Glutamatergic neuron (in vitro differentiated cells): Measurements from ENCODE around the gene OSBPL9. TPM values are rescaled to one million over a fixed set of nuclear protein-coding genes. Genes with fewer than 3 reads are reported as not detected.

Experiments used
- DNase-seq: peaks from one replicate; pipeline ENCODE4 v3.0.0; 2022
- H3K27ac Mint-ChIP-seq: one replicate; pipeline ENCODE4 v1.8.0; 2020; ENCODE audit warnings: mild to moderate bottlenecking, mixed read lengths, inconsistent platforms; ENCODE audit not compliant: unreplicated experiment
- H3K27me3 Mint-ChIP-seq: one replicate; pipeline ENCODE4 v1.8.0; 2020; ENCODE audit warnings: mild to moderate bottlenecking, moderate library complexity, mixed read lengths, inconsistent platforms; ENCODE audit not compliant: unreplicated experiment
- H3K36me3 Mint-ChIP-seq: one replicate; pipeline ENCODE4 v1.8.0; 2020; ENCODE audit warnings: mild to moderate bottlenecking, mixed read lengths, inconsistent platforms; ENCODE audit not compliant: unreplicated experiment
- H3K4me1 Mint-ChIP-seq: one replicate; pipeline ENCODE4 v1.8.0; 2020; ENCODE audit warnings: mild to moderate bottlenecking, low read depth, mixed read lengths, inconsistent platforms; ENCODE audit not compliant: unreplicated experiment
- H3K4me3 Mint-ChIP-seq: one replicate; pipeline ENCODE4 v1.8.0; 2020; ENCODE audit warnings: mild to moderate bottlenecking, mixed read lengths, inconsistent platforms; ENCODE audit not compliant: unreplicated experiment
- H3K9me3 Mint-ChIP-seq: one replicate; pipeline ENCODE4 v1.8.0; 2020; ENCODE audit warnings: mild to moderate bottlenecking, moderate library complexity, mixed read lengths, inconsistent platforms; ENCODE audit not compliant: unreplicated experiment
- total RNA-seq: library from RNA; stranded (reverse); fragmentation: NEBNext Ultra II Directional; extraction: Animal tissue kit (Norgen Biotek cat#: 25700); gene quantifications from one replicate; pipeline ENCODE4 v1.2.1, GENCODE V29; 2021; ENCODE audit not compliant: unreplicated experiment
- TF ChIP-seq, protein P1 (sequence below): fragments of 200-600 bp; sonication (generic); IDR thresholded peaks from one replicate; pipeline ENCODE4 v1.5.0; 2021; ENCODE audit not compliant: partially characterized antibody, unreplicated experiment

The OSBPL9 gene
- total RNA-seq, 1 donor from 2014 or later, result 84.6 TPM

DNA sequence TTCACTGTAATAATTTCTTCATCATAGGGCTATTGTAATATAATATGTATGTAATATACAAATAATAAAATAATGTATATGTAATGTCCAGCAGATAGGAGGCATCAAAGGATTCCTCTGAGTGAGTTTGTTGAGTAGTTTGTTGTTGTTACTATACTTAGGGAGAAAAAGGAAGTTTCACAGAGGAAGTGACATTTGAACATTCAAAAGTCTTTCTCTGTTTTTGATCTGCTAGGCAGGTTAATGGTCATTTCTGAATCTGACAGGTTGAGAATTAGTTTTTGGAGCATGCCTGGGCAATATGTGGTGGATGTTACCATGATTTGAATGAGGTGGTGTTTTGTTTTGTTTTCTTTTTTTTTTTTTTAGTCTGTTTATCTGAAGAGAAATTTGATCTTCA is 159.5 kb downstream of the OSBPL9 start:
- TF ChIP-seq, protein P1, sequence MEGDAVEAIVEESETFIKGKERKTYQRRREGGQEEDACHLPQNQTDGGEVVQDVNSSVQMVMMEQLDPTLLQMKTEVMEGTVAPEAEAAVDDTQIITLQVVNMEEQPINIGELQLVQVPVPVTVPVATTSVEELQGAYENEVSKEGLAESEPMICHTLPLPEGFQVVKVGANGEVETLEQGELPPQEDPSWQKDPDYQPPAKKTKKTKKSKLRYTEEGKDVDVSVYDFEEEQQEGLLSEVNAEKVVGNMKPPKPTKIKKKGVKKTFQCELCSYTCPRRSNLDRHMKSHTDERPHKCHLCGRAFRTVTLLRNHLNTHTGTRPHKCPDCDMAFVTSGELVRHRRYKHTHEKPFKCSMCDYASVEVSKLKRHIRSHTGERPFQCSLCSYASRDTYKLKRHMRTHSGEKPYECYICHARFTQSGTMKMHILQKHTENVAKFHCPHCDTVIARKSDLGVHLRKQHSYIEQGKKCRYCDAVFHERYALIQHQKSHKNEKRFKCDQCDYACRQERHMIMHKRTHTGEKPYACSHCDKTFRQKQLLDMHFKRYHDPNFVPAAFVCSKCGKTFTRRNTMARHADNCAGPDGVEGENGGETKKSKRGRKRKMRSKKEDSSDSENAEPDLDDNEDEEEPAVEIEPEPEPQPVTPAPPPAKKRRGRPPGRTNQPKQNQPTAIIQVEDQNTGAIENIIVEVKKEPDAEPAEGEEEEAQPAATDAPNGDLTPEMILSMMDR, result no peak
- no peak for DNase-seq
- Mint-ChIP-seq H3K27me3 (peaks cover 4% of the 10 kb centered on the region), H3K27ac (no peak overlapping the region), H3K4me1 (no peaks in the 10 kb centered on the region), H3K36me3 (peaks cover 4% of the 10 kb centered on the region), H3K9me3 (no peaks in the 10 kb centered on the region), H3K4me3 (no peak overlapping the region)

DNA sequence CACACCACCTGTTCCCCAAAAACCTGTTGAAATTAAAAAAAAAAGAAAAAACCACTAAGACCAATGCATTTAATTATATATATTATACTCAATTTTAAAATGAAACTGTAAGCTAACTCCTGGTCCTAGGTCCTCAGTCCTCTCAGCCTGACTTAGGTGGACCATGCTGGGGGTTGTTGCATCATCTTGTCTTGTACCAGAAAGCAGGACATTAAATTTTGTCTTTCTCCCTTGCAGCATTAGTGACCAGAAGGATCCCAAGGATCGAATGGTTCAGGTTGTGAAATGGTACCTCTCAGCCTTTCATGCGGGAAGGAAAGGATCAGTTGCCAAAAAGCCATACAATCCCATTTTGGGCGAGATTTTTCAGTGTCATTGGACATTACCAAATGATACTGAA is 164.0 kb downstream of the OSBPL9 start:
- Mint-ChIP-seq H3K27me3 (peaks cover 3% of the 10 kb centered on the region), H3K4me3 (no peak overlapping the region), H3K36me3 (no peaks in the 10 kb centered on the region), H3K9me3 (peaks cover 2% of the 10 kb centered on the region), H3K4me1 (no peaks in the 10 kb centered on the region), H3K27ac (no peak overlapping the region)
- DNase-seq, result no peak
- TF ChIP-seq, protein P1, result no peak

DNA sequence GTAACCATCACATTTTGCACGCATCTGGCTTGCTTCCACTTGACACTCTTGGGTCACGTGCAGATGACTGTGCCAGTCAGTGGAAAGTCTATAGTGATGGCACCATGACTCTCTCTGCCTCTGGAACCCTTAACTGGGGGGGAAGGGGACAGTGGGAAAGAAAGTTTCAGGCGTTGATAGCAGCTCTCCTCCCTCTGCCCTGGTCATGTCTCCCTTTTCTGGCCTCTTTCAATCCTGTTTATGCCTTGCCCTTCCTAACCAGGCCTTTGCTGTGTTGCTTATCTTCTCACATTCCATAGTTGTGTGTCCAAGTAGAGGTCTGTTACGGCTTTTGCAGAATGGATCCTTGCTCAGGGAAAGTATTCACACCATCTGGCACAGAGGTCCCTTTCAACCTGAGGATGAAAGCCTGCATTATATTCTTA is 168.1 kb downstream of the OSBPL9 start:
- Mint-ChIP-seq H3K36me3 (peaks cover 5% of the 10 kb centered on the region), H3K4me3 (no peak overlapping the region), H3K4me1 (no peaks in the 10 kb centered on the region), H3K27ac (no peak overlapping the region), H3K9me3 (peaks cover 2% of the 10 kb centered on the region), H3K27me3 (peaks cover 2% of the 10 kb centered on the region)
- TF ChIP-seq, protein P1, result no peak
- DNase-seq, result no peak

DNA sequence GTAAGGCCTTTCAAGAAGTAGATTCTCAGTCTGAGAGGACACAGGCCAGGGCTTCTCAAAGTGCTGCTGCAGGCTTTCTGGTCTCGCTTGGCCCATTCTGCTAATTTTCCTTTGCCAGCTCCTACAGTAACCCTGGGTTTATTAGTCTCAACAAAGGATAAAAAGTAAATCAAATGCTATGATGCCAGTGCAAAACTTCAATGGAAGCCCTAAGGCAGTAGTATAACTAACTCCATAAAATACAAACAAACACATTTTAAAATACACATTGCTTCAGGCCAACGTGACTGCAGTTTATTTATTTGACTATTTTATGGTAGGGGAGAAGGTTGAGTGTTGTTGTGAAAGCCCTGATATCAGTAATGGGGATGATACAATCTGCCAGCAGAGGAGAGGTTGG is 172.0 kb downstream of the OSBPL9 start:
- TF ChIP-seq, protein P1, result no peak
- peaks cover 5% of the 10 kb centered on the region for H3K27me3 Mint-ChIP-seq
- no peaks in the 10 kb centered on the region for H3K9me3 Mint-ChIP-seq
- peaks cover 5% of the 10 kb centered on the region for H3K36me3 Mint-ChIP-seq
- no peak overlapping the region for H3K27ac Mint-ChIP-seq
- DNase-seq, result no peak
- no peaks in the 10 kb centered on the region for H3K4me1 Mint-ChIP-seq
- no peak overlapping the region for H3K4me3 Mint-ChIP-seq

DNA sequence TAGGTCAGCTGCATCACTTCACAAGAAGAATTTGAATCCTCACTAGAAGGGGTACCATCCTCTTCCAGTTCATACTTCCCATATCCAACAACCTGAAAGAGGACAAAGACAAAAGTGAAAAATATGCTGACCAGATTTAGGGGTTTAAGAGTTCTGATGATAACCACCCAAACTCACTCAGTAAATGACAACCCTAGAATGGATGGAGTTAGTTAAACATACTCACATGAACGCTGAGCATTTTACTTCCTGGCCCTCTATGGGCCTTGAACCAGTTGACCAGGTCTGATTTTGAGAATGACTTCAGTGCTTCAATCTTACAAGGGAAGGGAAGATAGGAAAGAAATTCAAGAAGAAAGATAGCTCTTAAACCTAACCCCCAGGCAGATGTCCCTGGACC is 172.4 kb downstream of the OSBPL9 start:
- Mint-ChIP-seq H3K4me1 (no peaks in the 10 kb centered on the region), H3K4me3 (no peak overlapping the region), H3K27ac (no peak overlapping the region), H3K9me3 (no peaks in the 10 kb centered on the region), H3K36me3 (peaks cover 5% of the 10 kb centered on the region), H3K27me3 (peaks cover 5% of the 10 kb centered on the region)
- TF ChIP-seq, protein P1, result no peak
- no peak for DNase-seq
